HG02840 (cell line): ENCODE measurements around the gene OR2F2.

ENCODE experiments used
- ATAC-seq: cut with Tn5 transposase; IDR thresholded peaks from one replicate; pipeline ENCODE4 v1.9.1; 2021; ENCODE audit warnings: mild to moderate bottlenecking, moderate library complexity, moderate number of reproducible peaks; ENCODE audit not compliant: unreplicated experiment, low FRiP score

The OR2F2 gene

GRCh38 chr7:143975617-143976016, 40.6 kb downstream of the OR2F2 start:
- no peak for ATAC-seq

GRCh38 chr7:143978585-143978984, 43.6 kb downstream of the OR2F2 start:
- no peak for ATAC-seq

- ATAC-seq: no peak
Observed at GRCh38 chr7:143979359-143979758, 44.3 kb downstream of the OR2F2 start.

- ATAC-seq: no peak
Observed at GRCh38 chr7:143979998-143980397, 45.0 kb downstream of the OR2F2 start.

- no peak for ATAC-seq
Observed at GRCh38 chr7:143980746-143981510, 45.9 kb downstream of the OR2F2 start.

GRCh38 chr7:143983960-143984359, 48.9 kb downstream of the OR2F2 start:
- no peak for ATAC-seq
